ENCODE results near the gene DGKE. TPM values are rescaled to one million over a fixed set of nuclear protein-coding genes. Genes with fewer than 3 reads are reported as not detected.

The DGKE gene
- total and polyA plus RNA-seq, 2 donors (not counting 3 experiments of a cell fraction or from before 2014, with no cell fraction given), result 4.9 to 22.9 TPM

- H3K27ac ChIP-seq (ENCODE audit: insufficient read depth, low read depth, low read length), result peak overlapping the region; percentile 94
- peaks cover 0 to 2% of the 10 kb centered on the region in 2 experiments for H3K36me3 ChIP-seq (ENCODE audit: control insufficient read depth in 2 of 2, extremely low read depth in 1 of 2, insufficient read depth in 2 of 2, low read length in 2 of 2)
- no peaks in the 10 kb centered on the region for H3K9me1 ChIP-seq (replicated peaks; ENCODE audit: control insufficient read depth, extremely low read depth, insufficient read depth, low read length)
- H3K9ac ChIP-seq (replicated peaks; ENCODE audit: extremely low read depth, insufficient read depth, low read length), result peak overlapping the region; percentile 66
- H3K4me1 ChIP-seq (ENCODE audit: control insufficient read depth, extremely low read depth, insufficient read depth, low read length), result peaks cover 19% of the 10 kb centered on the region
- no peak overlapping the region for H3K4me3 ChIP-seq (replicated peaks in 1 of 3; ENCODE audit: insufficient read depth in 1 of 3, low read depth in 1 of 3, low read length in 3 of 3)
- POLR2A ChIA-PET, result no interaction called here
- no peak for TF ChIP-seq MAX (IDR thresholded peaks at IDR 0.05; ENCODE audit: insufficient read depth, insufficient read length)
- dilution Hi-C loops (cut with MboI; ENCODE audit: extremely low pct_ligation_motif_present, low sequenced_read_pairs) (no loop called here), intact Hi-C loops (cut with micrococcal nuclease) (loop anchor here (1.0 to 5.0 kb wide), 5 partner anchors 23 to 171 kb away; partner anchors contain the start of genes C17orf67 and TRIM25)
- H2AFZ ChIP-seq (ENCODE audit: low read depth, low read length), result no peak overlapping the region
- H3K9me3 ChIP-seq (replicated peaks; ENCODE audit: control insufficient read depth, insufficient read depth, low read length), result no peaks in the 10 kb centered on the region
- DNase-seq (ENCODE audit: low read depth, low spot score) (no peak), FAIRE-seq (no peak)
- peak overlapping the region; percentile 33 for H3K4me2 ChIP-seq (ENCODE audit: insufficient read depth, low read length)
- no TSS peak for BruUV-seq (replicated peaks)
- H4K20me1 ChIP-seq (replicated peaks; ENCODE audit: control insufficient read depth, extremely low read depth, insufficient read depth, low read length), result no peaks in the 10 kb centered on the region
- CTCF ChIA-PET, result interaction anchor here (1.2 to 3.1 kb wide), 3 partner anchors 8 to 83 kb away, joined by 3 to 27 read pairs (median 4); no protein-coding TSS in a partner anchor
- no peaks in the 10 kb centered on the region for H3K27me3 ChIP-seq (ENCODE audit: control insufficient read depth in 2 of 2, insufficient read depth in 2 of 2, low read length in 2 of 2)
- H3K79me2 ChIP-seq (ENCODE audit: control insufficient read depth, insufficient read depth, low read length), result no peaks in the 10 kb centered on the region
These were observed 34.8 kb downstream of the DGKE start for GRCh38 chr17:56868716-56869115.

DNA sequence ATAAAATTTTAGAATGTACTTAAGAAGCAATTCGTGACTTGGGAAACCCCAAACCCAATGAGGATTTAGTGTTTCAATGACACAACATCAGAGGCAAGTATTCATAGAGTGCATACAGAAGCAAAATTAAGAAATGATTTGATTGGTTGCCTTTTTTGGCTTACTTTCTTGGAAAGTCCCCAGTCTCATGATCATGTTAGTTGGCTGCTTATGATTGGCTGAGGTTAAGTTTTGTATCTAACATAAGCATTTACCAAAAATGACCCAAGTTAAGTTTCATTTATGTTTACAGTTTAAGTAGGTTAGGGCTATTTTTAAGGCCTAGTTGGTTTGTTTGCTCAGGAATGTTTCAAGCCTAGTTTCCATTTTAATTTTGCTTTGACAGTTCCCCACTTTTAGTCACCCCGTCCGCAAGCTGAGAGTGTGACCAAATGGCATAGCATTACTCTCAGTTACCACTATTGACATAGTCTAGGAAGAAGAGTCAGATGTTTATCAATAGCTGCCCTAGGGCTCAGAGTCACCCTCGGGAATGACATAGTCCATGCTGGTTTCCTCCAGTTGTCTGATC lies 36.2 kb downstream of the DGKE start:
- intact Hi-C loops (cut with micrococcal nuclease) (no loop called here), dilution Hi-C loops (cut with MboI; ENCODE audit: extremely low pct_ligation_motif_present, low sequenced_read_pairs) (no loop called here)
- Histone ChIP-seq H2AFZ (ENCODE audit: low read depth, low read length) (no peak overlapping the region), H3K9me1 (replicated peaks; ENCODE audit: control insufficient read depth, extremely low read depth, insufficient read depth, low read length) (no peaks in the 10 kb centered on the region), H4K20me1 (replicated peaks; ENCODE audit: control insufficient read depth, extremely low read depth, insufficient read depth, low read length) (no peaks in the 10 kb centered on the region), H3K36me3 (ENCODE audit: control insufficient read depth in 2 of 2, extremely low read depth in 1 of 2, insufficient read depth in 2 of 2, low read length in 2 of 2) (no peaks in the 10 kb centered on the region), H3K27me3 (ENCODE audit: control insufficient read depth in 2 of 2, insufficient read depth in 2 of 2, low read length in 2 of 2) (no peaks in the 10 kb centered on the region), H3K9ac (replicated peaks; ENCODE audit: extremely low read depth, insufficient read depth, low read length) (no peak overlapping the region), H3K79me2 (ENCODE audit: control insufficient read depth, insufficient read depth, low read length) (no peaks in the 10 kb centered on the region), H3K4me1 (ENCODE audit: control insufficient read depth, extremely low read depth, insufficient read depth, low read length) (peaks cover 19% of the 10 kb centered on the region), H3K4me3 (replicated peaks in 1 of 3; ENCODE audit: insufficient read depth in 1 of 3, low read depth in 1 of 3, low read length in 3 of 3) (no peak overlapping the region), H3K4me2 (ENCODE audit: insufficient read depth, low read length) (no peak overlapping the region), H3K27ac (ENCODE audit: insufficient read depth, low read depth, low read length) (no peak overlapping the region), H3K9me3 (replicated peaks; ENCODE audit: control insufficient read depth, insufficient read depth, low read length) (no peaks in the 10 kb centered on the region)
- ChIA-PET CTCF (no interaction called here), POLR2A (interaction anchor here (0.5 kb wide), 1 partner anchor 8 kb away, joined by 3 read pairs; no protein-coding TSS in a partner anchor)
- TF ChIP-seq CTCF (IDR thresholded peaks at IDR 0.05; ENCODE audit: extremely low read depth in 1 of 2, insufficient read depth in 1 of 2, low read depth in 1 of 2, low read length in 2 of 2), result no peak
- TF ChIP-seq FOS (IDR thresholded peaks at IDR 0.05; ENCODE audit: borderline replicate concordance, insufficient read depth, low read length), result no peak
- TF ChIP-seq GATA2 (IDR thresholded peaks at IDR 0.05; ENCODE audit: insufficient read depth, insufficient read length, low read depth, low read length), result no peak
- no peak for TF ChIP-seq POLR2AphosphoS5 (IDR thresholded peaks at IDR 0.05; ENCODE audit: insufficient read depth, low read depth, low read length)
- TF ChIP-seq POLR2A (IDR thresholded peaks at IDR 0.05; ENCODE audit: low read depth, low read length), result no peak
- TF ChIP-seq MYC (IDR thresholded peaks at IDR 0.05; ENCODE audit: low read depth, low read length), result no peak
- no peak for TF ChIP-seq EZH2 (IDR thresholded peaks at IDR 0.05; ENCODE audit: borderline replicate concordance, low read depth, low read length, severe bottlenecking)
- no peak for TF ChIP-seq JUN (IDR thresholded peaks at IDR 0.05; ENCODE audit: borderline replicate concordance, insufficient read depth, insufficient read length, low read depth)
- no peak for TF ChIP-seq MAX (IDR thresholded peaks at IDR 0.05; ENCODE audit: insufficient read depth, insufficient read length)
- no TSS peak for BruUV-seq (replicated peaks)
- no peak for DNase-seq (ENCODE audit: low read depth, low spot score)
- no peak for FAIRE-seq

All from endothelial cell of umbilical vein (primary cell).